Stimulated activated CD4-positive, alpha-beta T cell treated with anti-CD3 and anti-CD28 coated beads, Interleukin-4, amount 100 ng/mL, for 1 hour (primary cell): ENCODE measurements around the gene TASP1.

ENCODE experiments used
- DNase-seq: peaks from one replicate; pipeline ENCODE4 v3.0.0-alpha.2; 2020

TASP1 gene

DNA sequence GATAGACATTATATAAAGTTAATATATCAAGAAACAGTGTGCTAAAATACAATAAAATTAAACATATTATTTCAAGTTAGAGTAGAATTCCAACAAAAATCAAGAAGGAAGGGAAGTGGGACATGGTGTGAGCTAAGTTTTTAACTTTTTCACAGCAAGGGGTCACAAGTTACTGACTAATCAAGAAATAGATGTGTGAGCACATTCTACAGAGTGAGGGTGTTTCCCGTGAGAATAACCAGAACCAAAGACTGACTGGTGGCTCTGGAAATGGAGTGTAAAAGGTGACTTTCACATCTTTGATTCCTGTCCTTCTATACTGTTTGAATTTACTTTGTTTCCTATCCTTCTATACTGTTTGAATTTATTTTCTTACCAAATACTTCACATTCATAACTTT lies 206.6 kb downstream of the TASP1 start:
- no peak for DNase-seq

DNA sequence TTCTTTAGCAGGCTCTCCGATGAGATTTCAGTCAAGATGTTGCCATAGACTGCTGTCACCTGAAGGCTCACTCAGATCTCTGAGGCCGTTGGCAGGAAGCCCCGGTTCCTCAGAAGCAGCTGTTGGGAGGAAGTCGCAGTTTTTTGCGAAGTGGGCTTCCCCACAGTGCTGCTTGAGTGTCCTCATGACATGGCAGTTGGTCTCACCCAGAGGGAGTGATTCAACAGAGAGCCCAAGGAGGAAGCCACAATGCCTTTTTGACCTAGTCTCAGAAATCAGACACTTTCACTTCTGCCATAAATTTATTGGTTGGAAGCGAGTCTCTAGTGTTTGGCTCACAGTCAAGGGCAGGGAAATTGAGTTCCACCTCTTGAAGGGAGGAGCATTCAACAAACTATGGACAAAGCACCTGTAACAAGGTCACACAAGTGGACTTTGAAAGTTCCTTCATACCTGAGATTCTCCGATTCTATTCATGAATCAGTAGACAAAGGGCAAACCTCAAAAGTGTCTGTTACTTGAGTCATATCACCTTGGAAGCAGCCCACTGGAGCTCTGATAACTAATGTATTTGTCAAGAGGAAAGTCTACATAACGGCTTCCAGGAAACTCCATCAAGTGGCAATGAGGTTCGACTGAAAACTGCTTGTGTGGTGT lies 208.3 kb downstream of the TASP1 start:
- DNase-seq: no peak

DNA sequence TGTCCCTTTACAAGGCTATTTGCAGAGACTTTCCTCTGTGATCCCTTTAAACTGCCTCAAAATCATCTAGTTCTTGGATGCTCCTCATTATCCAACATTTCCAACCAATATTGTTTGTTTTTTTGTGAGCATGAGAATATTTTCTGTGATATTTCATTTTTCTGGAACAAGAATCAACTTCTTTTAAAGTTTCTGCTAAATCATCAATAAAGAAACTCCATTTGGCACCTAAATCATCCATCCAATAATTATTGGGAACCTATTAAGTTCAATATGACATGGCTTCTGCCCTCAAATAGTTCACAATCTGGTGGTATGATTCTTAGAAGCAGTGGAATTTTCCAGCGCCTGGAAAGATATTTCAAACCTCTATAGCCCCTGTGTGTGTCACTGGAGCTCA lies 210.0 kb downstream of the TASP1 start:
- DNase-seq: no peak

DNA sequence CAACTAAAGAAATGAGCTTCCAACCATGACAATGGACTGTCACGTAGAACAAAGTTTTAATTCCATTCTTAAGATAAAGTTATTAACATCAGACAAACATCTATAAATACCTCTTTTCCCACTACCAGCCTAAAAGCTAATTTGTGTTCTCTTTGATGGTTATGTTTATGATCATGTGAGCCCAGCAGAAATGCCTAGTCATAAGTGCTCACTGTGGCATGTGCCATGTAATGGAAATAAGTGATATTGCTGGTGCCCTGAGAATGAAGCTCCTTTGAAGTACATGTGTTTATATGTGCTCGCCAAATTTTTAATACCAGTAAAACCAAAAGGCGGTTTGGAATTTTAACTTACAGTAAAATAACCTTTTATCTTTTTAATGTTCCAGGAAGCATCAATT lies 211.9 kb downstream of the TASP1 start:
- DNase-seq: no peak

DNA sequence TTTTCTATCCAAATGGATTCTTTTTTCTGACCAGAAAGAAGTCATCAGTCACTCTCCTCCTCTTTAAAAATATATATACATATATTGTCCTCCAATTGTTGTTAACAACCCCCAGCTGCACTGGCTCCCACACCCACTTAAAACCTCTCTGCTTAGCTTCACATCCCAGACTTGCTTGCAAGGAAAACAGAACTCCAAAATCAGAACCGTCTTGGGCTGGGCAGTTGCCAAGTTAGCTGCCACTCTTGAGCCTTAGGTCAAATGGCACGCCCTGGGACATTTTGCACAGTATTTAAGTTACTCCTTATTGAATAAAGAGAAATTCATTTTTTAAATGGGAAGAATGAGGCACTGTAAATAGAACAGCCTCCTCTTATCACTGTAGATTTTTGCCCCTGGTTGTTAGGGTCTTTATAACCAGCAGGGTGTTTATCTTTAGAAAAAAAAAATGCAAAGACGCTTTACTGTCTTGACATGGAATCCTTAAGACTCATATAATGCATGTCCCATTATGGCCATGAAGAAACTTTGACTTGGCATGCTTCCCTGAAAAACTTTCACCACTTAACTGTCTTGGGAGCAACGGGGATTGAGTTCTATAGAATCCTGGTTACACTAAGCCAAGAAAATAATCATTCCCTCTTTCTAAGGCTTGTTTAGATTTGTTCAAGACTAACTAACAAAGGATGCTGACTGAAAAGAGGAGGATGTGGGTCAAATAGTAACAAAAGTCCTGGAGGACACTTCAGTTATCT lies 213.2 kb downstream of the TASP1 start:
- DNase-seq: no peak

DNA sequence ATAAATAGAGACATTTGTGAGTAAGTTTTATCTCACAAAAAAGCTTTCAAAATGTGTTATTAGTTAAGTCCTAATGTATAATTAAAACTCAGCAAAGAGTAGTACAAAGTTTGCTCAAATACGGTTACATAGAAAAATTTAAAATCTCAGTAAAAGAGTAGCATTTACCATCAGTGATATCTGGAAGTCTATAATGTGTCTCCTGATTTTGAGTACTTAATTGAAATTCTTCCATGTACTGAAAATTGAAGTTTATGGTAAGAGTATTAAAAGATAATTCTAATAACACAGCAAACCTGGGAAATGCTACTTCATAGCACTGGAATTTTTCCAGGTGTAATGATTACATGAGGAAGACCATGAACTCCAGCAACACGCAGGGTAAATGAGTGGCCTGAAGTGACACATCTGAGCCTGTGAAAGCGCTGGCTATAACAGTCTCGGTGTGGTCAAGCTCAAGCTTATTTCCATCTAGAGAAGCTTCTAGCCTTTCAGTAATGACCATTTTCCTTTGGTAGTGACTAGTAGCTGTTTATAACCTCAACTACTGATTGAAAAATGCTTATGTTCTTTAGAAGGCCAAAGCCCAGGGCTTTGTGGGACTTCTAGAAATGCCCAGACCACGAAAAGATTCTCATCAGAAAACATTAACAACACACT lies 214.4 kb downstream of the TASP1 start:
- DNase-seq: no peak

DNA sequence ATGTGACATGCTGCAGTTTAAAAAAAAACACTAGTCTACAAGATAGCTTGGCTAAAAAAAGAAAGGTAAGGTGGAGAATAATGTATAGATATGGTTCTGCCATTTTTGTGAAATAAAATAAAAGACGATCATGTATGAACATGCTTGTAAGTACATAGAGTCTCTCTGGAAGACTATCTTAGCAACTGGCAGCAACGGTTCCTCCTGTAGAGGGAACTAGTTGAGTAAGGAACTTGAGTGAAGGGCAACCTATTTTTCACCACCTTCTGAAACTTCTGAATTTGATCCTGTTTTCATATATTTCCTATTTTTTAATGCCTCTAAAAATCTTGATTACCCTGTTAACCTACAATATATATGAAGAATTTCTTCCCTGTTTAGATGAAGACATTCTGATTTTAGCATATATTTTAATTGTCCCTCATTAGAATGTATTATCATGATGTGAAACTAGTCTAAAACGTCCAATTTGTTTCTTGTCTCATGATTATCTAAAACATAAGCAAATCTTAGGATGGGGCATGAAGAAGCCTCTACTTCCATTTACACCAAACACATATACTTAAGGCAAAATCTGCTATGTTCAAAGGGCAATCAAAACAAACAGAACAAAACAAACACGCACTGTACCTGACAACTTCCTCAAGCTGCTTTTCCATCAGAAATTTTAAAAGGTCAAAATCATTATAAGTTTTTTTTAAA lies 215.1 kb downstream of the TASP1 start:
- DNase-seq: no peak

DNA sequence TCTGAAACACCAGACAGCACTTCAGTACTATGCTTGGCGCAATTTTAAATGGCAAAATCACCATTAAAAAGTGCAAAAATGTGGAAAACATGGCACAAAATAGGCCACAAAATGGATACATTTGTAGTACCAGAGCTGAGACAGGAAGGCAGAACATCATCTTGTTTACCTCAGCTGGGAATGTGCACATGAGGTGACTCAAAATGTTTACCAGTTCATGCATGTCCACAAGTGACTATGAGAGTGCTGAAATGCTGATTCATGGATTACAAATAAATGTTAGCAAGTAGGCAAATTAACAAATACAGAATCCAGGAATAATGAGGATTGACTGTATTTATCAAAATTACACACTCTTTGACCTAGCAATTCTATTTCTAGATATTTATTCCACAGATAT lies 216.1 kb downstream of the TASP1 start:
- no peak for DNase-seq

DNA sequence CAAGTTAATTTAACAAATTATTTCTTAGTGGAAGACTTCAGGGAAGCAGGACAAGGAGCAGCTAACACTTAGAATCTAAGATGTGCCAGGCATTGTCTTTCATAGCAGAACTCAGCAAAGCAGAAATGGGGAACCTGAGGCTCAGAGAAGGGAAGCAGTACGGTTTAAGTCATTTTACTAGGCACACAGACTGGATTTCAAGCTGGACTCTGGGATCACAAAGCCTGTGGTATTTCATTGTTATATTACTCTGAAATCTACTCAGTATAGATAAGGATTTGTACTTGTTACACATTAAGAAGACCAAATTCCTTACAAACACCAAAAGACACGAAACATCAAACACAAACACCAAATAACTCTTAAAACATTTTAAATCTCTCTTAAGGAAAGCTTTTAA lies 218.1 kb downstream of the TASP1 start:
- no peak for DNase-seq

DNA sequence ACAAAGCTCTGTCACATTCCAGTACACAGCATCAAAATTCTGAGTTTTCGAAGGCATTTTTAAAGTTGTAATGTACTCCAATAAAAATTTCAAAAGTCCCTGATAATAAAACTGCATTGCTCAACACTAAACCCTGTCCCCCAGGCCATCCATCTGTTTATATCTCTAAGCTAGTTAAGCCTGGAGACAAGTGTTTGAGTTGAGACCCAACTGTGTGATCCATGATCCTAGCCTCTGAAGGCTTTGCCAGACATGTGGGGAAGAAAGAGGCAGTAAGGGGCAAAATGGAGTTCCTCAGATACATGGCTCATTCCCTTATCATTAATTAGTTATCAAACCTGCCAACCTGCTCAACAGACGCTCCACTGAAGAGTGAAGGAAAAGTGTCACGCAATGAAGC lies 219.3 kb downstream of the TASP1 start:
- DNase-seq: no peak

DNA sequence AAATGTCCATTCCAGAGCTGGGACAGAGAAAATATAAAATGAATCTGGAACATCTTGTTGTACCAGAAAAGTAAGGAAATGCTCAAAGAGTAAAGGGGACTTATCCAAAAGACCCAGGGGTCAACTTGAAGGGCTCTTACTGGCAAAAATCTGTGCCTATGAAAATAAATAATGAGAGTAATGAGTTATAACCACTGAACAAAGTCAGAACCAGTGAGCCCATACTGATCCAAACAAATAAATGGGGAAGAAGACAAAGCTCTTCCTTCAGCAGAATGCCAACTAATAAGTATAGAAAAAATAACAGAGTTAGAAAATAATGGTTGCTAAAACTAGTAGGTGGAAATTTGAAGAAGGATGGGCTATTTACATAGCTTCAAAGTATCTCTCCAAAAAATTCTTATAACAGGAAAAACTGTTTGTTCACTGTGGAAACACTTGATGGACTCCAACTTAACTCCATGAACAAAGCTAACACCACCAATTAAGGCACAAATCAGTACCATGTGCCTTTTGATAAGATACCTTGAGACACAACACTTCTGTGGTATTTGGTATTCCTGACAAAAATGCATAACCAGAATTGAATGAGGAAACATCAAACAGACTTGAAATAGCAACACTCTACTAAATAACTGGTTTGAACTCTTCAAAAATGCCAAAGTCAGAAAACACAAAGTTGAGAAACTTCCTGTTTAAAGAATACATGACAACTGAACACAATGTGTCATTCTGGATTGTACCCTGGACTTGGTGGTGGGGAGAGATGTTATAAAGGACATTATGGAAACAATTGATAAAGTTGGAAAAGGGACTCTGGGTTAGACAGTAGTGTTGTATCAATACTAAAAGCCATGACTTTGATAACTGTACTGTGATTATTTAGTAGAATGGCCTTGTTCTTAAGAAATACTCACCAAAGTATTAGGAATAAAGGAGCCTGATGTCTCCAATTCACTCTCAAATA lies 220.2 kb downstream of the TASP1 start:
- no peak for DNase-seq

DNA sequence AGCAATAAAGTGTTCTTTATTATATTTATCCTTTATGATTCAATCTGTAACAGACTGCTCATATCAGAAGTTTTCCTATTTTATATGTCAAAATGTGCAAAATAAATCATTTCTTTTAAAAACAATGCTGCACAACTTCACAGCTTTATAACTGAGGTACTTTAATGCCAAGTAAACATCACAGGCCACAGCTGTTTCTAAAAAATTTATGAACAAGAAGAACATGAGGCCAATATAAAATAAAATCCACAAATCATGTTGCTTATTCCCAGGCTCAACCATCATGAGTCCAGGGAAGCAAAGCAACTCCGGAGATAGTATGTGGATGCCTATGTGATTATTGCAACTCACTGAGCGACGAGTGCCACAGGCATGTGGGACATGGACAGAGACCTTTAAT lies 222.2 kb downstream of the TASP1 start:
- DNase-seq: no peak

DNA sequence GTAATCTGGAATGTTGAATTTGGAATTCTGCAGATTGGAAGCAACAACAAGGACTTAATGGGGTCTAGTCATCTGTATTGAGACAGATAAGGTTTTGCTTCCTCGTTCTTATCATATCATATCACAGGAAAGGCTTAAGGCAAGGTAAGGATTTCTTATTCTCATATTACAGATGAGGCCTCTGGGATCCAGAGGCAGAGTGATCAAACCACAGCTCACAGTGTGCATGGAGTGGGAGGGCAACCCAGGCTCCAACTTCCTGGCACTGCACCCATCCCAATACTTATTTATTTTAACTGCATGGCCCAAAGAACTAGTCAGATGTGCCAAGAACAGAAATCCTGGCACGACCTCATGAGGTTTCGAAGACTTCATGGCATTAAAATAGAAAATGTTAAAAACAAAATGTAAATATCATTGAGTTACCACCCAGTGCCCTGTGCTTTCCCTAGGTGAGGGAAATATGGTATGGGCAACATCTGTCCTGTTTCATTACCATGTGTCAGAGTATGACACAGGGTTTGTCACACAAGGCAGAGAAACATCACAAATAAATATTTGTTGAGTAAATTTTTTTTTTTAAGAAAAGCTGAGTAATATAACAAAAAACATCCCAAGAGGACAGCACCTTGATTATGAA lies 225.8 kb downstream of the TASP1 start:
- no peak for DNase-seq

DNA sequence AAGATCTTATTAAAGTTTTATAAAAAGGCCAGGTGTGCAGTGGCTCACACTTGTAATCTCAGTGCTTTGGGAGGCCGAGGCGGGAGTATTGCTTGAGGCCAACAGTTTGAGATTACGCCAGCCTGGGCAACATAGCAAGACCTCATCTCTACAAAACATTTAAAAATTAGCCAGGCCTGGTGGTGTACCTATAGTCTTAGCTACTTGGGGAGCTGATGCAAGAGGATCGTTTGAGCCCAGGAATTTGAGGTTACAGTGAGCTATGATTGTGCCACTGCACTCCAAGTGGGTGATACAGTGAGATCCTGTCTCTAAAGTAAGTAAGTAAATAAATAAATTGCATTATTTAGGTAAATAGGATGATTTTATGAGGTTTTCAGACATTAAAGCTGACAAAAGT lies 234.4 kb downstream of the TASP1 start:
- DNase-seq: no peak

DNA sequence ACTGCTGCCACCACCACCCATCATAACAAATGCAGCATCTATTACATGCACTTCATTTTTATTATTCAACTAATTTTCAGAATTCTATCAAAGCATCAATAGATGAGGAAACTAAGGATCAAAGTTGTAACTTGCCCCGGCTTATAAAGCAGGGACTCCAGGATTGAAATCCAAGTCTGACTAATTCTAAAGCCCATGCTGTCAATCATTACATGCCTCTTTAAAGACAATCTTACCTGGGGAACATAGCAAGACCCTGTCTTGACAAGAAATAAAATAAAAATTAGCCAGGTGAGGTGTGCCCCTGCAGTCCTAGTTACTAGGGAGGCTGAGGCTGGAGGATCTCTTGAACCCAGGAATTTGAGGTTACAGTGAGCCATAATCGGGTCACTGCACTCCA lies 235.3 kb downstream of the TASP1 start:
- no peak for DNase-seq

DNA sequence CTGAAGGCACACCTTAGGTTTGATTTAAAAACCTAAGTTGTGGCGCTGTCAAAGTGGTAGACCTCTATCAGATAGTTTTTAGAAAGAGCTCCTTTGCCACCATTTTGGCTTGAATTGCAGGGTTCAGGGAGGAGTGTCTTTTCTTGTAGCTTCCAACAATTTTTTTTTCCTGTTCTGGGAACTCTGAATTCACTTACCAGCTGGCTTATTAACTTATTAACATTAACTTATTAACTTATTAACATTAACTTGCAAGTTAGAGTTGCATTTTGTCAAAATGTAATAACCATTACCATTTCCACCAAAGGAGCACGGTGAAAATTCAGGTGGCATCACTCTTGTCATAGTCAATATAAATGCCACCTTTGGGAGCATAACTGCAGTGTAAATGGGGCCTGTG lies 235.7 kb downstream of the TASP1 start:
- DNase-seq: no peak

DNA sequence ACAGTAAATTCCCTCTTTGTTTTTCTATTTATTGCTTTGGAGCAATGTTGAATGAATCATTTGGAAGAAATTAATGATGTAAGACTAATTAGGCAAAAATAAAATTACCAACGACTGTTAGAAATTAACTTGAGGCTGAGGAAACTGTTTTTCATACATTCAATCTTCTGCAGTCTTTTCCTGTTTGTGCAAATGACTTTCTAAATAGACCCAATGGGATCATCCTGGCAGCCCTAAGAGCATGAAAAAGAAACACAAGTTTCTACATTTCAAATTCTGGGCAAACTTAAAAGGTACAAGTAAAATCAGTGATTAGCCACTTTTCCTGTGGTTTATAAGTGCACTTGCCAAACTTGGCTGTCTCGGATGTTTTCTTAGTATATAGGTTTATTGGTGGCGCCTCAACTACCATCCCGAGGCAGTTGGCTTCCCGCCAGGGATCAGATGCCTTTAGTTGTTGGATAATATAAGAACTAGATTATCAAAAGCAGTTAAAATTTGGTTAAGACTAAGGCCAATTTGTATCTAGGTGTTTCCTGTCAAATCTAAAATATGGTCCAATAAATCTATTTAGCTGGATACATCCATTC lies 236.5 kb downstream of the TASP1 start:
- no peak for DNase-seq

DNA sequence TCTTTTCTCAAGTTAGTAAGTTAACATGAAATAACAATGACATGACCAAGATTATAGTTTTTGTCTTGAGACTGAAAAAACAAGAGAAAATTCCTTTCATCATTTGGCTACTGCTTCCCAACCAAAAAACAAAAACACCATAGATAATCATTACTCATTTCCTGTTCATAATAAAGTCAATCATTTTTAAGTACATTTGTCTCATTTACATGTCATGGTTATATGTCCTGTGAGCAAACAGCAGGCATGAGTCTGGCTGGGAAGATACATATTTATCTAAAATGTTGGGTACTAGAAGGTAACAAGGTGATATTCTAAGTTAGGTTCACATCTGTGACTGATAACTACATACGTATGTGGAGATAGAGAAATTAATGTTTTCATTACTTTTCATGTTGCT lies 237.1 kb downstream of the TASP1 start:
- no peak for DNase-seq

DNA sequence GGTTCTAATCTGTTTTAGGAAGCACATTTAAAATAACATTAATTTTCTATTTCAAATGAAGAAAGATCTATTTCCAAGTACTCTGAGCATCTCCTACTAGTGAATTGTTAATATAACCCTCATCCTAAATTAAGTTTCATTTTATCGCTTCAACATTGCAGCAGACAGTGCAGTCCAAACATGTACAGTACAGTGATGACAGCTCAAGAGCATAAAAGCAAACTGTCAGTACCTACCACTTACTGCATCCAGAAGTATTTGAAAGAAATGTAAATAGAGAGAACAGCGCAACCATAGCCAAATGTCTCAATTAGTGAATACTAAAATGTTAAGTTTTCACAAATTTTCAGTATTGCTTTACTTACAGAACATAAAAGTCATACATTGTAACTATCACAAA lies 238.3 kb downstream of the TASP1 start:
- DNase-seq: no peak

DNA sequence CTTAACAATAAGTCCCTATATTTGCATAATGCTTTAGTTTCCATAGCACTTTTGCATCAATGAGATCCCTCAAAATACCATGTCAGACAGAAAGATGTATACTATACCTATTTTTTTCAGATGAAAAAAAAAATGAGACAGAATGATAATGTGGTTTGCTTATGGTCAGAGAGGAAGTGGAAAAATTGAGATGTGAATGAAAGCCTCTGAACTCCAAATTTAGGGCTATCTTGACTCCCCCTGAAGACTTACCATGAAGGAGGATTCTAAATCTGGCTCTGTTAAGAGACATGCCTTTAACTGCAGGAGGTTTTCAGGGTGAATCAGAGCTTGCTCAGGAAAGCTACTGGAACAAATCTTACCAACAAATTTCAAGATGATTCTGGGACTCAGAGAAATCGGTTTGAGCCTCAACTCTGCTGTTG lies 241.4 kb downstream of the TASP1 start:
- no peak for DNase-seq

DNA sequence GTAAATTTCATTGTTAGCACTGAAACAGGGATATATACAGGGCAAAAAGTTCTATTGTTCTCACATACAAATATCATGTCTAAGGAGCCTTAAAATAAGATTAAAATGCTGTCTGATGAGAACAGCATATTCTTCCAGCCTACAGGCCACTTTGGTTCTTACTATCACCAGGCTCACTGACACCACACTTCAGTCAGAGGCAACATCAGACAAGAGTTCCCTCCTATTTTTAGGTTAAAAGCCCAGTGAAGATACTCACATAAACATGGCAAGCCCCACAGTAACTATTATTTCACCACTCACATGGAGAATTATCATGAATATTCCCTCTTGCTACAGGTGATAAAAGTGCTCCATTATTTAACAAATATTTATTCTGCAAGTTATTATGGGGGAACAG lies 241.9 kb downstream of the TASP1 start:
- DNase-seq: no peak

DNA sequence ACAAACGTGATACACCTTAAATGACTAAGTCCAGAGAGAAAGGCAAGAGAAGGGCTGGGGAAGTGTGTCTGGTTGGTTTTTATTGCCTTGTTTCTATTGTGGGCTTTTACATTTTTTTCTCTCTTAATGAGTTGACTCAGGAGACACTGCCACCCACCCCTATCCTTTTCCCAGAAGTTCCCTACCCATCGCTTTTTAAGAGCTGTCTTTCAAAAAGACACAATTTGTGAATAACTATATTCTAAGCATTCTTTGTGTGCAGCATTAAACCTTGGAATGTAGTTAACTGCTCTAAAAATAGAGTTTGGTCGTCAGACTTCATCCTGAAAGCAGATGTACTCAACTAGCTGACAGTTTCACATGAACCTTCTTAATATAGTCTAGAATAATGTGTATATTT lies 242.7 kb downstream of the TASP1 start:
- no peak for DNase-seq
